H7 (cell line): ENCODE results near the gene CYP3A7. TPM values are rescaled to one million over a fixed set of nuclear protein-coding genes. Genes with fewer than 3 reads are reported as not detected.
"Not testable (repeated sequence)": the region's sequence is repeated elsewhere in the genome, so short reads cannot be mapped to it uniquely, and the experiment has no call there.

ENCODE experiments used
- DNase-seq: peaks from one replicate; pipeline ENCODE4 v3.0.0; 2012
- H3K27me3 ChIP-seq: 2 replicates; pipeline ENCODE4 v1.6.0; 2011; ENCODE audit warnings: mild to moderate bottlenecking, low read length; ENCODE audit not compliant: control insufficient read depth, insufficient read depth
- H3K36me3 ChIP-seq: replicated peaks from 2 replicates; pipeline ENCODE4 v1.5.1; 2011; ENCODE audit warnings: low read length; ENCODE audit not compliant: control insufficient read depth, insufficient read depth
- H3K4me3 ChIP-seq: 2 replicates; pipeline ENCODE4 v1.5.1; 2011; ENCODE audit warnings: low read depth, mild to moderate bottlenecking, control low read depth, low read length, moderate library complexity; ENCODE audit not compliant: insufficient read depth
- total RNA-seq: library from RNA; depleted of rRNA; stranded (reverse); fragments of >200 nt; shearing (Covaris generic); gene quantifications from 2 replicates; pipeline ENCODE4 v1.2.3, GENCODE V29; 2014

The CYP3A7 gene
- total RNA-seq, 1 experiment from 2014 or later = not detected

GRCh38 chr7:99698867-99699730 is 35.9 kb downstream of the CYP3A7 start:
- H3K4me3 ChIP-seq, H3K27me3 ChIP-seq, DNase-seq, H3K36me3 ChIP-seq: not testable (repeated sequence)

- H3K4me3 ChIP-seq = no peak overlapping the region
- no peaks in the 10 kb centered on the region for H3K36me3 ChIP-seq
- no peak for DNase-seq
- no peaks in the 10 kb centered on the region for H3K27me3 ChIP-seq
Measured at GRCh38 chr7:99694912-99695304, 40.1 kb downstream of the CYP3A7 start.

- Histone ChIP-seq H3K36me3 (no peaks in the 10 kb centered on the region), H3K27me3 (no peaks in the 10 kb centered on the region), H3K4me3 (no peak overlapping the region)
- DNase-seq = no peak
Measured at GRCh38 chr7:99694201-99694911, 40.6 kb downstream of the CYP3A7 start.

GRCh38 chr7:99693427-99694200 is 41.4 kb downstream of the CYP3A7 start:
- no peaks in the 10 kb centered on the region for H3K36me3 ChIP-seq
- H3K4me3 ChIP-seq = no peak overlapping the region
- no peaks in the 10 kb centered on the region for H3K27me3 ChIP-seq
- no peak for DNase-seq

- Histone ChIP-seq H3K27me3 (no peaks in the 10 kb centered on the region), H3K36me3 (no peaks in the 10 kb centered on the region), H3K4me3 (no peak overlapping the region)
- DNase-seq = no peak
Measured at GRCh38 chr7:99693100-99693426, 41.9 kb downstream of the CYP3A7 start.

- H3K36me3 ChIP-seq, H3K27me3 ChIP-seq, H3K4me3 ChIP-seq, DNase-seq: not testable (repeated sequence)
Measured at GRCh38 chr7:99692563-99692962, 42.4 kb downstream of the CYP3A7 start.

- H3K27me3 ChIP-seq, DNase-seq, H3K4me3 ChIP-seq, H3K36me3 ChIP-seq: not testable (repeated sequence)
Measured at GRCh38 chr7:99691658-99692057, 43.3 kb downstream of the CYP3A7 start.

GRCh38 chr7:99690918-99691317 is 44.1 kb downstream of the CYP3A7 start:
- H3K4me3 ChIP-seq, DNase-seq, H3K27me3 ChIP-seq, H3K36me3 ChIP-seq: not testable (repeated sequence)

- H3K27me3 ChIP-seq, H3K4me3 ChIP-seq, H3K36me3 ChIP-seq, DNase-seq: not testable (repeated sequence)
Measured at GRCh38 chr7:99685871-99686608, 49.0 kb downstream of the CYP3A7 start.

GRCh38 chr7:99685129-99685758 is 49.8 kb downstream of the CYP3A7 start:
- no peak for DNase-seq
- Histone ChIP-seq H3K27me3 (no peaks in the 10 kb centered on the region), H3K4me3 (no peak overlapping the region), H3K36me3 (no peaks in the 10 kb centered on the region)

GRCh38 chr7:99679400-99680191 is 55.4 kb downstream of the CYP3A7 start, which contains the start of gene CYP3A5:
TSS of gene CYP3A5 (minus strand) at chr7:99679996. CDS start at chr7:99679896, 100 bp downstream.
- Histone ChIP-seq H3K4me3 (no peak within 1 kb of the TSS), H3K36me3 (no peaks in the 10 kb centered on the region), H3K27me3 (no peaks in the 10 kb centered on the region)
- no peak for DNase-seq

- peak; percentile 25 for DNase-seq
- Histone ChIP-seq H3K36me3 (no peaks in the 10 kb centered on the region), H3K27me3 (no peaks in the 10 kb centered on the region), H3K4me3 (no peak overlapping the region)
Measured at GRCh38 chr7:99679032-99679399, 56.0 kb downstream of the CYP3A7 start.

- H3K27me3 ChIP-seq = no peaks in the 10 kb centered on the region
- no peak for DNase-seq
- no peak overlapping the region for H3K4me3 ChIP-seq
- H3K36me3 ChIP-seq = no peaks in the 10 kb centered on the region
Measured at GRCh38 chr7:99677648-99678045, 57.3 kb downstream of the CYP3A7 start.
